HEK293 (cell line): ENCODE measurements around the gene BTBD9.

Experiments used
- BCL11A ChIP-seq: fragments of 450-650 bp; formaldehyde crosslinking; IDR thresholded peaks from 2 replicates; pipeline ENCODE4 v1.5.1; 2016; ENCODE audit warnings: low read depth, missing biosample characterization, missing genetic modification characterization
- PRDM1 ChIP-seq: fragments of 450-650 bp; formaldehyde crosslinking; IDR thresholded peaks from 2 replicates; pipeline ENCODE4; 2016; ENCODE audit warnings: missing biosample characterization, missing genetic modification characterization
- ZBTB7A ChIP-seq: fragments of 450-650 bp; formaldehyde crosslinking; IDR thresholded peaks from 2 replicates; pipeline ENCODE4 v1.5.1; 2016; ENCODE audit warnings: low read depth, missing biosample characterization, missing genetic modification characterization
- ZNF514 ChIP-seq: fragments of 450-650 bp; formaldehyde crosslinking; IDR thresholded peaks from 2 replicates; pipeline ENCODE4 v1.5.1; 2016; ENCODE audit warnings: missing biosample characterization, missing genetic modification characterization
- ZNF521 ChIP-seq: fragments of 450-650 bp; formaldehyde crosslinking; IDR thresholded peaks from 2 replicates; pipeline ENCODE4 v1.5.1; 2017; ENCODE audit warnings: missing biosample characterization, mild to moderate bottlenecking, missing genetic modification characterization
- ZNF747 ChIP-seq: fragments of 450-650 bp; formaldehyde crosslinking; IDR thresholded peaks from 2 replicates; pipeline ENCODE4 v1.5.1; 2016; ENCODE audit warnings: missing biosample characterization, missing genetic modification characterization
- TF ChIP-seq, protein P1 (sequence below): fragments of 450-650 bp; formaldehyde crosslinking; IDR thresholded peaks from 2 replicates; pipeline ENCODE4 v1.5.1; 2016; ENCODE audit warnings: missing biosample characterization, missing genetic modification characterization, low read depth
- TF ChIP-seq, protein P2 (sequence below): fragments of 450-650 bp; formaldehyde crosslinking; IDR thresholded peaks from 2 replicates; pipeline ENCODE4 v1.5.1; 2016; ENCODE audit warnings: missing biosample characterization, missing genetic modification characterization
- TF ChIP-seq, protein P3 (sequence below): fragments of 450-650 bp; formaldehyde crosslinking; IDR thresholded peaks from 2 replicates; pipeline ENCODE4 v1.5.1; 2016; ENCODE audit warnings: missing biosample characterization, missing genetic modification characterization
- TF ChIP-seq, protein P4 (sequence below): fragments of 450-650 bp; formaldehyde crosslinking; IDR thresholded peaks from 2 replicates; pipeline ENCODE4 v1.5.1; 2016; ENCODE audit warnings: missing biosample characterization, missing genetic modification characterization
- TF ChIP-seq, protein P5 (sequence below): fragments of 450-650 bp; formaldehyde crosslinking; IDR thresholded peaks from 2 replicates; pipeline ENCODE4 v1.5.1; 2016; ENCODE audit warnings: missing biosample characterization, missing genetic modification characterization

DNA sequence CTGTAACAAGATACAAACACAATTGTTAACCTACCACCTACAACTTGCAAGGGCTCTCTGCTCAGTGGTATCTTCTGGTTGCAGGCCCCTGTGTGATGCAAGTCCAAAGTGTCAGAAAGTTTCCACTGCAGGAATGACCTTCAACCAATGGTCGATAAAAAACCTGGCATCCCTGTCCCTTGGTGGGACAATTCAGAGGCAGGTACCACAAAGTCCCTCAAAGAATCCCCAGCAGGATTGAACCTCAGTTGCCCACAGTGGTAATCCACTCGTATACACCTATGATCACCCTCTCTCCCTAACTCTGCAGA, 47.3 kb upstream of the BTBD9 start:
- TF ChIP-seq ZBTB7A (tag by site-specific recombination) (no peak), ZNF521 (tag by site-specific recombination) (no peak), ZNF514 (tag by site-specific recombination) (no peak), BCL11A (tag by site-specific recombination) (no peak), PRDM1 (tag by site-specific recombination) (no peak), ZNF747 (tag by site-specific recombination) (no peak)
- TF ChIP-seq, protein P1, sequence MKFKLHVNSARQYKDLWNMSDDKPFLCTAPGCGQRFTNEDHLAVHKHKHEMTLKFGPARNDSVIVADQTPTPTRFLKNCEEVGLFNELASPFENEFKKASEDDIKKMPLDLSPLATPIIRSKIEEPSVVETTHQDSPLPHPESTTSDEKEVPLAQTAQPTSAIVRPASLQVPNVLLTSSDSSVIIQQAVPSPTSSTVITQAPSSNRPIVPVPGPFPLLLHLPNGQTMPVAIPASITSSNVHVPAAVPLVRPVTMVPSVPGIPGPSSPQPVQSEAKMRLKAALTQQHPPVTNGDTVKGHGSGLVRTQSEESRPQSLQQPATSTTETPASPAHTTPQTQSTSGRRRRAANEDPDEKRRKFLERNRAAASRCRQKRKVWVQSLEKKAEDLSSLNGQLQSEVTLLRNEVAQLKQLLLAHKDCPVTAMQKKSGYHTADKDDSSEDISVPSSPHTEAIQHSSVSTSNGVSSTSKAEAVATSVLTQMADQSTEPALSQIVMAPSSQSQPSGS: no peak
- TF ChIP-seq, protein P2, sequence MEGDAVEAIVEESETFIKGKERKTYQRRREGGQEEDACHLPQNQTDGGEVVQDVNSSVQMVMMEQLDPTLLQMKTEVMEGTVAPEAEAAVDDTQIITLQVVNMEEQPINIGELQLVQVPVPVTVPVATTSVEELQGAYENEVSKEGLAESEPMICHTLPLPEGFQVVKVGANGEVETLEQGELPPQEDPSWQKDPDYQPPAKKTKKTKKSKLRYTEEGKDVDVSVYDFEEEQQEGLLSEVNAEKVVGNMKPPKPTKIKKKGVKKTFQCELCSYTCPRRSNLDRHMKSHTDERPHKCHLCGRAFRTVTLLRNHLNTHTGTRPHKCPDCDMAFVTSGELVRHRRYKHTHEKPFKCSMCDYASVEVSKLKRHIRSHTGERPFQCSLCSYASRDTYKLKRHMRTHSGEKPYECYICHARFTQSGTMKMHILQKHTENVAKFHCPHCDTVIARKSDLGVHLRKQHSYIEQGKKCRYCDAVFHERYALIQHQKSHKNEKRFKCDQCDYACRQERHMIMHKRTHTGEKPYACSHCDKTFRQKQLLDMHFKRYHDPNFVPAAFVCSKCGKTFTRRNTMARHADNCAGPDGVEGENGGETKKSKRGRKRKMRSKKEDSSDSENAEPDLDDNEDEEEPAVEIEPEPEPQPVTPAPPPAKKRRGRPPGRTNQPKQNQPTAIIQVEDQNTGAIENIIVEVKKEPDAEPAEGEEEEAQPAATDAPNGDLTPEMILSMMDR (tag by site-specific recombination): no peak
- TF ChIP-seq, protein P3, sequence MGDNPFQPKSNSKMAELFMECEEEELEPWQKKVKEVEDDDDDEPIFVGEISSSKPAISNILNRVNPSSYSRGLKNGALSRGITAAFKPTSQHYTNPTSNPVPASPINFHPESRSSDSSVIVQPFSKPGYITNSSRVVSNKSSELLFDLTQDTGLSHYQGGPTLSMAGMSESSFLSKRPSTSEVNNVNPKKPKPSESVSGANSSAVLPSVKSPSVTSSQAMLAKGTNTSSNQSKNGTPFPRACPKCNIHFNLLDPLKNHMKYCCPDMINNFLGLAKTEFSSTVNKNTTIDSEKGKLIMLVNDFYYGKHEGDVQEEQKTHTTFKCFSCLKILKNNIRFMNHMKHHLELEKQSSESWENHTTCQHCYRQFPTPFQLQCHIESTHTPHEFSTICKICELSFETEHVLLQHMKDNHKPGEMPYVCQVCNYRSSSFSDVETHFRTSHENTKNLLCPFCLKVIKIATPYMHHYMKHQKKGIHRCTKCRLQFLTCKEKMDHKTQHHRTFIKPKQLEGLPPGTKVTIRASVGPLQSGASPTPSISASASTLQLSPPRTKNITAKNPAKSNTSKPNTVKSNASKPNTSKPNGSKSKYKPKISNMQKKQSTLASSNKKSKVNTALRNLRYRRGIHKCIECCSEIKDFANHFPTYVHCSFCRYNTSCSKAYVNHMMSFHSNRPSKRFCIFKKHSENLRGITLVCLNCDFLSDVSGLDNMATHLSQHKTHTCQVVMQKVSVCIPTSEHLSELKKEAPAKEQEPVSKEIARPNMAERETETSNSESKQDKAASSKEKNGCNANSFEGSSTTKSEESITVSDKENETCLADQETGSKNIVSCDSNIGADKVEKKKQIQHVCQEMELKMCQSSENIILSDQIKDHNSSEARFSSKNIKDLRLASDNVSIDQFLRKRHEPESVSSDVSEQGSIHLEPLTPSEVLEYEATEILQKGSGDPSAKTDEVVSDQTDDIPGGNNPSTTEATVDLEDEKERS: no peak
- TF ChIP-seq, protein P4, sequence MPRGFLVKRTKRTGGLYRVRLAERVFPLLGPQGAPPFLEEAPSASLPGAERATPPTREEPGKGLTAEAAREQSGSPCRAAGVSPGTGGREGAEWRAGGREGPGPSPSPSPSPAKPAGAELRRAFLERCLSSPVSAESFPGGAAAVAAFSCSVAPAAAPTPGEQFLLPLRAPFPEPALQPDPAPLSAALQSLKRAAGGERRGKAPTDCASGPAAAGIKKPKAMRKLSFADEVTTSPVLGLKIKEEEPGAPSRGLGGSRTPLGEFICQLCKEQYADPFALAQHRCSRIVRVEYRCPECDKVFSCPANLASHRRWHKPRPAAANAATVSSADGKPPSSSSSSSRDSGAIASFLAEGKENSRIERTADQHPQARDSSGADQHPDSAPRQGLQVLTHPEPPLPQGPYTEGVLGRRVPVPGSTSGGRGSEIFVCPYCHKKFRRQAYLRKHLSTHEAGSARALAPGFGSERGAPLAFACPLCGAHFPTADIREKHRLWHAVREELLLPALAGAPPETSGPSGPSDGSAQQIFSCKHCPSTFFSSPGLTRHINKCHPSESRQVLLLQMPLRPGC: no peak
- TF ChIP-seq, protein P5, sequence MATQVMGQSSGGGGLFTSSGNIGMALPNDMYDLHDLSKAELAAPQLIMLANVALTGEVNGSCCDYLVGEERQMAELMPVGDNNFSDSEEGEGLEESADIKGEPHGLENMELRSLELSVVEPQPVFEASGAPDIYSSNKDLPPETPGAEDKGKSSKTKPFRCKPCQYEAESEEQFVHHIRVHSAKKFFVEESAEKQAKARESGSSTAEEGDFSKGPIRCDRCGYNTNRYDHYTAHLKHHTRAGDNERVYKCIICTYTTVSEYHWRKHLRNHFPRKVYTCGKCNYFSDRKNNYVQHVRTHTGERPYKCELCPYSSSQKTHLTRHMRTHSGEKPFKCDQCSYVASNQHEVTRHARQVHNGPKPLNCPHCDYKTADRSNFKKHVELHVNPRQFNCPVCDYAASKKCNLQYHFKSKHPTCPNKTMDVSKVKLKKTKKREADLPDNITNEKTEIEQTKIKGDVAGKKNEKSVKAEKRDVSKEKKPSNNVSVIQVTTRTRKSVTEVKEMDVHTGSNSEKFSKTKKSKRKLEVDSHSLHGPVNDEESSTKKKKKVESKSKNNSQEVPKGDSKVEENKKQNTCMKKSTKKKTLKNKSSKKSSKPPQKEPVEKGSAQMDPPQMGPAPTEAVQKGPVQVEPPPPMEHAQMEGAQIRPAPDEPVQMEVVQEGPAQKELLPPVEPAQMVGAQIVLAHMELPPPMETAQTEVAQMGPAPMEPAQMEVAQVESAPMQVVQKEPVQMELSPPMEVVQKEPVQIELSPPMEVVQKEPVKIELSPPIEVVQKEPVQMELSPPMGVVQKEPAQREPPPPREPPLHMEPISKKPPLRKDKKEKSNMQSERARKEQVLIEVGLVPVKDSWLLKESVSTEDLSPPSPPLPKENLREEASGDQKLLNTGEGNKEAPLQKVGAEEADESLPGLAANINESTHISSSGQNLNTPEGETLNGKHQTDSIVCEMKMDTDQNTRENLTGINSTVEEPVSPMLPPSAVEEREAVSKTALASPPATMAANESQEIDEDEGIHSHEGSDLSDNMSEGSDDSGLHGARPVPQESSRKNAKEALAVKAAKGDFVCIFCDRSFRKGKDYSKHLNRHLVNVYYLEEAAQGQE (tag by site-specific recombination): no peak
